Epidermal melanocyte (primary cell): ENCODE measurements around the gene ZNF175.

ENCODE experiments used
- DNase-seq: peaks from one replicate; pipeline ENCODE4 v3.0.0; 2011; ENCODE audit warnings: low spot score; ENCODE audit not compliant: insufficient read length

Gene ZNF175

DNA sequence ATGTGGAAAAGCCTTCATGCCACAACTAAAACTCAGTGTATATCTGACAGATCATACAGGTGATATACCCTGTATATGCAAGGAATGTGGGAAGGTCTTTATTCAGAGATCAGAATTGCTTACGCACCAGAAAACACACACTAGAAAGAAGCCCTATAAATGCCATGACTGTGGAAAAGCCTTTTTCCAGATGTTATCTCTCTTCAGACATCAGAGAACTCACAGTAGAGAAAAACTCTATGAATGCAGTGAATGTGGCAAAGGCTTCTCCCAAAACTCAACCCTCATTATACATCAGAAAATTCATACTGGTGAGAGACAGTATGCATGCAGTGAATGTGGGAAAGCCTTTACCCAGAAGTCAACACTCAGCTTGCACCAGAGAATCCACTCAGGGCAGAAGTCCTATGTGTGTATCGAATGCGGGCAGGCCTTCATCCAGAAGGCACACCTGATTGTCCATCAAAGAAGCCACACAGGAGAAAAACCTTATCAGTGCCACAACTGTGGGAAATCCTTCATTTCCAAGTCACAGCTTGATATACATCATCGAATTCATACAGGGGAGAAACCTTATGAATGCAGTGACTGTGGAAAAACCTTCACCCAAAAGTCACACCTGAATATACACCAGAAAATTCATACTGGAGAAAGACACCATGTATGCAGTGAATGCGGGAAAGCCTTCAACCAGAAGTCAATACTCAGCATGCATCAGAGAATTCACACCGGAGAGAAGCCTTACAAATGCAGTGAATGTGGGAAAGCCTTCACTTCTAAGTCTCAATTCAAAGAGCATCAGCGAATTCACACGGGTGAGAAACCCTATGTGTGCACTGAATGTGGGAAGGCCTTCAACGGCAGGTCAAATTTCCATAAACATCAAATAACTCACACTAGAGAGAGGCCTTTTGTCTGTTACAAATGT lies 16.4 kb downstream of the ZNF175 start:
- no peak for DNase-seq

GRCh38 chr19:51589511-51589910 lies 18.4 kb downstream of the ZNF175 start:
- no peak for DNase-seq

DNA sequence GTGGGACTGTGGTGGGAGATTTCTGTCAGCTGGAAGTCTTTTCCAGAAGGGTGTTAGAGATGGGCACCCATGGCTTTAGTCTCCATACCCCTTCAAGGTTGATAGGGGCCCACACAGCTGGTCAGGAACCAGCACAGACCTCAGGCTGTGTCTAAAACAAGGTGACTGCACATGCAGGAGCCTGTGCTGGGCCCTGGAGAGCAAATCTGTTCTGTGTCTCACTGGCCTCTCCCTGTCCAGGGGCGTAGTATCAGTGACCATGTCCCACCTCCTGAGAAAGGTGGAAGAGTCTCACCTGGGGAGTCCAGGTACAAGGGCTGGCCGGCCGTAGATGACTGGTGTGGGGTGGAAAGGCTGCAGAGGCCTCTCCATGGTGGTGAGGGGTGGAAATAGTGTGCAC lies 19.4 kb downstream of the ZNF175 start:
- no peak for DNase-seq

DNA sequence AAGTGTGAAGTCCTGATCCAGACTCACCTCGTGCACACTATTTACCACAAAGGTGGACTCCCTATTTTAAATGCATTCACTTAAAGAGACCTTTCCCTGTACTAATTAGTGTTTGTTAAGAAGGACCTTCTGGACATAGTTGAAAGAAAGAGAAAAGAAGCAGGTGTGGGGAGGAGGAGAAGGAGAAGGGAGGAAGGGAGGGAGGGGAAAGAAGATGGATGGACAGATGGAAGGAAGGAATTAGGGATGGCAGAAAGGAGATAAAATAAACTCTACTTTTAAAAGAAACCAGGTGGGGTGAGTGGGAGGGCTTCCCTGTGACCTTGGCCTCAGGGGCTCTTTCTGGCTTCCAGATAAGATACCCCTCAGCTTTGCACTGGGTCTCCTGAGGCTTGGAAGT lies 21.4 kb downstream of the ZNF175 start:
- DNase-seq: no peak

GRCh38 chr19:51593138-51593890 lies 22.2 kb downstream of the ZNF175 start:
- no peak for DNase-seq

DNA sequence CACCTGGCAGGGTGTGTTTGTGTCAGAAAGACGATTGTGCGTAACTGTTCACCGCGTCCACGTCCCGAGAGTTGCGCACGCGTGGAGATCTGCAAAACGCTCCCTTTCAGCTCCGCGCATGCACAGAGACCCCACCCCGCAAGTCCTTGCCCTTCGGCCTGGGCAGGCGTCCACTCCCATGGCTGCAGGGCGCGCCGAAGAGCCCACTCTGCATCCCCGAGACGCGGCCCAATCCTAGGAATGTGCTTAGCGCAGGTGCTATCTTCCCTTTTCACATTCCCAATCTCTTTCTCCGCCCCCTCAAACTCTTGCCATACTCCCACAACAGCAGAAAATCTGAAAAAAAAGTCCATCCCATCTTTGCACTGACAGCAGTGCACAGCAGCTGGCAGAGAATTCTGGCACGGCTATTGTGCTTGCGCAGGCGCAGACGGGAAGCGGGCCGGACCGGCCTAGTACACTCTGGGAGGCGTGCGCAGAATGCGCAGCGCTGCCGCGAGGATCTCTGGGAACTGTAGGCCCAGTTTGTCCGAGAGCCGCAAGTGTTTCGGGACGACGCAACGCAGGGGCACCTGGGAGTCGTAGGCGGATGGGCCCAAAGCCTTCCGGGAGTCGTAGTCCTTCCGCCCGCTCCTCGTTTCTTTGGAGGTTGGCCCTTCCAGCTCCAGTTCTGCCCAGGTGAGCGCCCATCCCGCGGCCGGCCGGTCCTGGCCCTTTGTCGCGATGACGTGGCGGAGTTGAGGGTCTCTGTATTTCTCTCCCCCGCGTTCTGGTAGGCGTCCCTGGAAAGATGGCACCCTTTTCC lies 23.1 kb downstream of the ZNF175 start:
- peak; percentile 96 for DNase-seq

DNA sequence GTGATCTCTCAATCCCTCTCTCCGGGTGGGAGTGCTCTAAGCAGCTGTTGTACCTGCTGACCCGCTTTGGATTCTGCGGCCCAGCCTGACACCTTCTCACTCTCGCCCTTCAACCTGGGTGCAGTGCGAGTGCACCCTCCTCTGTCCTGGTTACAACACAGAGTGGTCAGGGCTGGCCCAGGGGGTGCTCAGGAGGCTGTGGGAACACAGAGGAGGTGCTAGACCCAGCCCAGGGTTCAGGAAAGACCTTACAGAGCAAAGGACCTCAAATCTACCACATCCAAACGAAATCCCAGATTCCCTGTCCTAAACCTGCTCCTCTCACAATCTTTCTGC lies 23.7 kb downstream of the ZNF175 start:
- no peak for DNase-seq

DNA sequence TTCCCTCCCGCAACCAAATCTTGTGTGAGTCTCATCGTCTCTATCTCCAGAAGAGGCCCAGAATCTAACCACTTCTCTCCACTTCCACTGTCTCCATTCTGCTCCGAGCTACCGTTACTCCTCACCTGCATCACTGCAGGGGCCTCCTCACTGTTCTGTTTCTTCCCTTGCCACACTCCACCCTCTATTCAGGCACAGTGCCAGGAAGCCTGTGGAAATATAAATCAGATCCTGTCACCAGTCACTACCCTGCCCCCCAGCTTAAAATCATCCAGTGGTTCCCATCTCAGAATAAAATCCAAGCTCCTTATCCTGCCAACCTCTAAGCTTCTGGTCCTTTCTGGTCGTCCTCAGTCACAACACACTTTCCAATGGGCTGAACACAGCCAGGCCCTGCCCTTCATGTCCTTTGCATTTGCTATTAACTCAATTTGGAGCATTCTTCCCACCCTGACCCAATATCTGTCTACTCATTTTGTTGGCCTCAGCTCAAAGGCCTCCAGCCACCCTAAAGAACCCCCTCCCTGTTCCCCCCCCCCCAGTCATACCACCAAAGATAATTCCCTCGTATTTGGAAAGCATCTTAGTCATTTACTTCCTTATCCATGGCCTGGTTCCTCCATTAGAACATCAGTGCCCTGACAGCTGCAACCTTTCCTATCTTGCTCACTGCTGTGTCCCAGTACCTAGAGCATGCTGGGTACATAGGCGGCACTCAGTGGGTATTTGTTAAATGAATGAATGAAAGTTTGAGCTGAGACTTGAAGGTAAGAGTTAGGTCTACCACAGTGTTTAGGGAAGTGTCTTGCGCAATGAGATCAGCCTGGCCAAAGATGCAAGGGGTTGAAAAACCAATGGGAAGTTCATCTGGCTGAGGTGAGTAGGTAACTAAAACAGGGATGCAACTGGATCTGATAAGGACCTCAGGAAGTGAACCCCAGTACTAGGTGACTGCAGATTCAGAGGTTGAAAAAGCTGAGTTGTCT lies 24.4 kb downstream of the ZNF175 start:
- no peak for DNase-seq

- DNase-seq: no peak
Observed at GRCh38 chr19:51598159-51598915, 27.3 kb downstream of the ZNF175 start.

- DNase-seq: no peak
Observed at GRCh38 chr19:51599084-51599483, 28.0 kb downstream of the ZNF175 start.

- no peak for DNase-seq
Observed at GRCh38 chr19:51600940-51601580, 30.0 kb downstream of the ZNF175 start.

DNA sequence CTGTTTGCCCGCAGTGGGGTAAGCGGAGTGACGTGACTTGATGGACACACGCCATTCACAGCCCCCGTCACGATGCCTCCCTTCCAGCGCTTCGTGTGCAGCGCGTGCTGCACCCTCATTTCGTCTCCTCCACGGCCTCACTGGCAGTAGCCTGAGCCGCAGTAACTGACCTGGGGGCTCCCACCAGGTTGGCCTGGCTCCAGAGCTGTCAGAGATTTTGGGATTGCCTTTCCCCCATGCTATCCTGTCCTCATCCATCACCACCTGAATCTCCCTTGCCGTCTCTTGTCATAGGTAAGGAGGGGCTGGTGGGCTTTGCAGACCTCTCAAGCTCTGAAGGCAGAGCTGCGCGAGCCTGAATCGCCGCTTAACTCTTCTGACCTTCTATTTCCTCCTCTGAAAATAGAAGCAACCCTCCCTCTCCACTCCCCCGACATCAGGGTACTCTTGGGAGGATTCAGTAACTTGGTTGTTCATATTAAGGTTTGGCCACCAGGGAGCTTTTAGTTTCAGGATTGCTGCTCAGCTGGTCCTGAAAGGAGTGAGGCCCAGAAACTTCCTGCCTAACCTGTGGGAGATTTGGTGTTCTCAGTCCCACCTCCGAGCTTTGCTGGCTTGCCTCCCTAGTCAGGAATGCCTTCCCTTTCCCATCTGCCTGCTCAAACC lies 31.2 kb downstream of the ZNF175 start:
- no peak for DNase-seq

DNA sequence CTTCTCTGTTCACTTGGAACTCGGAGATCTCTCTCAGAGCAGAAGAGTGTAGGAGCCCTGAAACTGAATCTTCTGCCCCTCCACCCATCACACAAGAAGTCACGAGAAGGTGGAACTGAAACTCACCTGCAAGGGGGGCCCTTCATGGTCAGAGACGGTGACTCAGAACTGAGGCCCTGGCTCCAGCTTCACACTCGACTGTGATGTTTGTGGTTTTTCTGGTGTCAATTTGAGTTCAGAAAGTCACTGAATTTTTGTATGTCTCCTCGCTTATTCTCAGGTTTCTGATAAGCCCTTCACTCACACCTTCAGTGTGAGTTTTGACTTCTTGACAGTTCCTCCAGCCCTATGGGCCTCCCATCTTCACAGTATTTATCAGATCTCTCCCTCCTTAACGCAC lies 36.0 kb downstream of the ZNF175 start:
- no peak for DNase-seq

GRCh38 chr19:51607920-51608562 lies 37.0 kb downstream of the ZNF175 start:
- no peak for DNase-seq

DNA sequence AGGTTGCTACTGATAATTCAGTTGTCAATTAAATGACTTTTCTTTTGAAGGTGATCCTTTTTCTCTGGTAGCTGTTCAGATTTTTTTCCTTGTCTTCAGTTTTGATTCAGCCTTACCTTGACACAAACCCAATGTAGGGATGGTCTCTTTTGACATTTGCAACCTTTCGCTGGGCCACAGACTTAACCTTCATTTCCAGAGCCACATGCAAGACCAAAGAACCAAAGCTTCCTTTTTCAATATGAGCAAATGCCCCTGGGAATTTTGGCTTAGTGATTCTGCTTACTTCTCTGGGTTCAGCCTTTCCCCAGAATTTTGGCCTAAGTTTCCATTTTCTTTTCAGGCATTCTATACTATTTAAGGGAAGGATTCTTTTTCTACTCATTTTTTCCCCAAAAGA lies 39.5 kb downstream of the ZNF175 start:
- DNase-seq: no peak

DNA sequence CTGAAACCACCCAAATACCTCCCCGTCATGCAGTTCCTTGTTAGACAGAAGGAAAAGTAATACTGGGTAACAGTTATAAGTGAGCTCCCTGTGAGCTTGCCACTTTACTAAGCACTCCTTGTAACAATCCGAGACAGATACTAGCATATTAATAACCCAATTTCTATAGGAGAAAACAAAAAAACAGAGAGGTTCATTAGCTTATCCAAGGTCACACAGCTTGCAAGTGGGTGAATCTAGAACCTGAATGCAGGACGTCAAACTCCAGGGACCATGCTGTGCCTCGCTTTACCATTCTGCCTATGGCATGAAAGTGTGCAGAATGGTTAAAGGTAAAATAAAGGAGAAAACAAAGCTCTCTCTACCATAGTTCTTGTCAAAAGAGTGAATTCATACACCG lies 43.7 kb downstream of the ZNF175 start:
- DNase-seq: no peak

GRCh38 chr19:51615991-51616390 lies 44.9 kb downstream of the ZNF175 start:
- DNase-seq: no peak

GRCh38 chr19:51621178-51621577 lies 50.1 kb downstream of the ZNF175 start:
- DNase-seq: no peak
